Kidney (tissue), 14 donors: ENCODE data around the gene POU2F2. TPM values are rescaled to one million over a fixed set of nuclear protein-coding genes. Genes with fewer than 3 reads are reported as not detected.

Experiments
- DNase-seq, 5 donors: peaks; one replicate each; pipeline ENCODE4 v3.0.0-alpha.2; 2013 to 2020
- FAIRE-seq: peaks from 2 replicates; lab custom pipeline; 2012; peaks lifted over from hg19 to GRCh38; lab: Jason Lieb, UNC
- H3K27ac ChIP-seq, 2 donors: one replicate each; pipeline ENCODE4 v1.7.0; 2013; ENCODE audit warnings: low read depth in 2 of 2, low read length in 2 of 2, inconsistent platforms in 1 of 2
- H3K27me3 ChIP-seq: one replicate; pipeline ENCODE4 v1.7.1; 2013; ENCODE audit warnings: low read length, inconsistent platforms; ENCODE audit not compliant: control insufficient read depth, insufficient read depth
- H3K36me3 ChIP-seq, 3 donors: one replicate each; pipeline versions ENCODE4 v1.7.0 to v1.7.1; 2013; ENCODE audit warnings: low read length in 3 of 3, control low read depth in 1 of 3, inconsistent platforms in 1 of 3; ENCODE audit not compliant: insufficient read depth in 3 of 3, control insufficient read depth in 2 of 3
- H3K4me1 ChIP-seq, 3 donors: one replicate each; pipeline versions ENCODE4 v1.7.0 to v1.7.1; 2013; ENCODE audit warnings: low read length in 3 of 3, inconsistent platforms in 1 of 3, low read depth in 1 of 3; ENCODE audit not compliant: control insufficient read depth in 2 of 3, insufficient read depth in 2 of 3
- H3K4me3 ChIP-seq, 3 donors: one replicate each; pipeline versions ENCODE4 v1.7.0 to v1.8.1; 2013; ENCODE audit warnings: low read length in 3 of 3, control low read depth in 1 of 3, inconsistent platforms in 1 of 3
- H3K9ac ChIP-seq, 3 donors: one replicate each; pipeline versions ENCODE4 v1.7.0 to v1.7.1; 2013; ENCODE audit warnings: low read length in 3 of 3, control low read depth in 1 of 3, inconsistent platforms in 1 of 3
- H3K9me3 ChIP-seq, 3 donors: one replicate each; pipeline versions ENCODE4 v1.7.0 to v1.7.1; 2013; ENCODE audit warnings: low read length in 3 of 3, control low read depth in 1 of 3, inconsistent platforms in 1 of 3; ENCODE audit not compliant: control insufficient read depth in 2 of 3, insufficient read depth in 1 of 3
- CTCF ChIP-seq: IDR thresholded peaks from 3 replicates; pipeline ENCODE4 v1.5.1; 2012; ENCODE audit warnings: mild to moderate bottlenecking, moderate library complexity, borderline replicate concordance; ENCODE audit not compliant: insufficient read depth; ENCODE audit errors: extremely low read depth
- intact Hi-C: fragments of 100-400 bp; cut with DNase I; formaldehyde crosslinking; loops from one replicate; pipeline ENCODE4 v1.11.1; 2022
- polyA plus RNA-seq: library from polyadenylated mRNA; stranded (reverse); fragments of 350-450 nt; fragmentation: Illumina TruSeq; extraction: RNeasy Lipid Tissue Mini Kit (QIAGEN cat#74804); gene quantifications from one replicate; pipeline ENCODE4 v1.2.3, GENCODE V29; 2014; ENCODE audit warnings: low read depth, low replicate concordance; ENCODE audit not compliant: insufficient read depth
- total RNA-seq: library from RNA; stranded (reverse); fragmentation: NEBNext Ultra II Directional; extraction: Animal tissue kit (Norgen Biotek cat#: 25700); gene quantifications from one replicate; pipeline ENCODE4 v1.2.1, GENCODE V29; 2021
- donor health status: control.
- donor health status: control.
- donor health status: control.
- donor health status: control.
- donor health status: control.
- donor health status: DM: yes; HTN: yes; CAD: no.
- donor health status: Normal renal cell carcinoma (clear cell type).

The POU2F2 gene
- total and polyA plus RNA-seq, 2 donors from 2014 or later = 1.3 to 9.8 TPM

- no peak overlapping the region for H3K4me3 ChIP-seq
- DNase-seq (no peak), FAIRE-seq (no peak)
- no peak for TF ChIP-seq CTCF
- no peaks in the 10 kb centered on the region for H3K36me3 ChIP-seq
- no peaks in the 10 kb centered on the region for H3K9me3 ChIP-seq
- intact Hi-C loops = no loop called here
- no peaks in the 10 kb centered on the region for H3K4me1 ChIP-seq
- no peak overlapping the region for H3K27ac ChIP-seq
- no peak overlapping the region for H3K9ac ChIP-seq
- peaks cover 42% of the 10 kb centered on the region for H3K27me3 ChIP-seq
These were observed 42.9 kb upstream of the POU2F2 start for GRCh38 chr19:42174958-42175734.

GRCh38 chr19:42174188-42174587, 41.9 kb upstream of the POU2F2 start:
- TF ChIP-seq CTCF = no peak
- H3K27me3 ChIP-seq = peaks cover 33% of the 10 kb centered on the region
- no peaks in the 10 kb centered on the region for H3K4me1 ChIP-seq
- no peak overlapping the region for H3K4me3 ChIP-seq
- H3K36me3 ChIP-seq = no peaks in the 10 kb centered on the region
- no peak overlapping the region for H3K9ac ChIP-seq
- FAIRE-seq = no peak
- intact Hi-C loops = no loop called here
- H3K27ac ChIP-seq = no peak overlapping the region
- no peak for DNase-seq
- no peaks in the 10 kb centered on the region for H3K9me3 ChIP-seq

- intact Hi-C loops = no loop called here
These were observed 41.4 kb upstream of the POU2F2 start for GRCh38 chr19:42173695-42174094.

More at GRCh38 chr19:42173695-42174094, 41.4 kb upstream of the POU2F2 start:
- Histone ChIP-seq H3K9me3 (no peaks in the 10 kb centered on the region), H3K27me3 (peaks cover 28% of the 10 kb centered on the region), H3K27ac (no peak overlapping the region), H3K4me3 (no peak overlapping the region), H3K9ac (no peak overlapping the region), H3K4me1 (no peaks in the 10 kb centered on the region), H3K36me3 (no peaks in the 10 kb centered on the region)
- FAIRE-seq (no peak), DNase-seq (no peak)
- TF ChIP-seq CTCF = no peak
